Ovary (tissue), 9 donors: ENCODE results near the gene DHRS1. TPM values are rescaled to one million over a fixed set of nuclear protein-coding genes. Genes with fewer than 3 reads are reported as not detected.
A peak's percentile ranks its signal among the peaks of the same experiment; 100 is the strongest.

Experiments
- DNase-seq, 5 donors: peaks; one replicate each; pipeline ENCODE4 v3.0.0-alpha.2; 2019 to 2020
- H3K27ac ChIP-seq, 2 donors: fragments of 200-600 bp; one replicate each; pipeline versions ENCODE4 v1.5.1 to v1.8.0; 2019 to 2022
- H3K27me3 ChIP-seq: fragments of 200-600 bp; one replicate; pipeline ENCODE4 v1.8.0; 2022
- H3K36me3 ChIP-seq: fragments of 200-600 bp; sonication (generic); one replicate; pipeline ENCODE4 v1.5.1; 2019
- H3K4me1 ChIP-seq: one replicate; pipeline ENCODE4 v1.8.1; 2013; ENCODE audit warnings: mild to moderate bottlenecking, moderate library complexity; ENCODE audit not compliant: insufficient read depth
- H3K4me3 ChIP-seq: fragments of 200-600 bp; sonication (generic); one replicate; pipeline ENCODE4 v1.5.1; 2017
- H3K9me3 ChIP-seq, 2 donors: fragments of 200-600 bp in 1 of 2; sonication (generic) in 1 of 2; one replicate each; pipeline versions ENCODE4 v1.5.1 to v1.8.1; 2013 to 2019; ENCODE audit warnings: mild to moderate bottlenecking in 1 of 2, moderate library complexity in 1 of 2
- EP300 ChIP-seq: sonication (generic); formaldehyde crosslinking; IDR thresholded peaks from one replicate; pipeline ENCODE4 v1.6.1; 2017; ENCODE audit warnings: antibody characterized with exemption
- POLR2A ChIP-seq: fragments of 450-650 bp; IDR thresholded peaks from one replicate; pipeline ENCODE4 v1.6.1; 2017; ENCODE audit warnings: antibody characterized with exemption, mild to moderate bottlenecking, moderate library complexity
- WGBS, 3 donors: extraction: QIAGEN DNeasy Blood & Tissue Kit in 1 of 3; methylation state at CpG; one replicate each; pipeline versions ENCODE4 v1.1.5 to v1.1.7; 2013 to 2017; 5-methylcytosine and 5-hydroxymethylcytosine counted together
- intact Hi-C, 4 donors: fragments of 100-400 bp; cut with DNase I; formaldehyde crosslinking; loops; one replicate each; pipeline versions ENCODE4 v1.11.0 to v1.15.1; 2022 to 2023
- polyA plus RNA-seq, 2 donors: library from polyadenylated mRNA; stranded (reverse); fragments of 200-250 nt in 1 of 2; fragments of 350-450 nt in 1 of 2; fragmentation: Illumina TruSeq in 1 of 2; extraction: RNeasy Lipid Tissue Mini Kit (QIAGEN cat#74804) in 1 of 2; gene quantifications; one replicate each; pipeline ENCODE4 v1.2.3, GENCODE V29; 2013 to 2014
- total RNA-seq, 7 donors: library from RNA; depleted of rRNA in 2 of 7; stranded (reverse); fragments of >200 nt in 2 of 7; fragmentation: NEBNext Ultra II Directional in 3 of 7; extraction: Animal tissue kit (Norgen Biotek cat#: 25700) in 3 of 7; gene quantifications; one replicate each; pipeline versions ENCODE4 v1.1.0 to v1.2.4, GENCODE V29; 2016 to 2023
- TF ChIP-seq, protein P1 (sequence below), 3 donors: fragments of 450-650 bp in 2 of 3; fragments of 200-600 bp in 1 of 3; IDR thresholded peaks; one replicate each; pipeline versions ENCODE4 v1.5.1 to v1.8.0; 2016 to 2022; ENCODE audit warnings: antibody characterized with exemption in 3 of 3, mild to moderate bottlenecking in 1 of 3
- donor health status: DM: no; HTN: no; CAD: no; lungs with moderate emphysema.
- donor health status: DM: no; HTN: no; CAD: no.
- donor health status: Bipolar disorder and iron deficiency.
- donor health status: DM: yes; HTN: yes; CAD: no.
- donor health status: DM: no; HTN: no; CAD: no.
- donor health status: DM: yes; HTN: yes; CAD: no.

DHRS1 gene
- total and polyA plus RNA-seq, 9 donors: 12.8 to 35.6 (median 17.9) TPM

DNA sequence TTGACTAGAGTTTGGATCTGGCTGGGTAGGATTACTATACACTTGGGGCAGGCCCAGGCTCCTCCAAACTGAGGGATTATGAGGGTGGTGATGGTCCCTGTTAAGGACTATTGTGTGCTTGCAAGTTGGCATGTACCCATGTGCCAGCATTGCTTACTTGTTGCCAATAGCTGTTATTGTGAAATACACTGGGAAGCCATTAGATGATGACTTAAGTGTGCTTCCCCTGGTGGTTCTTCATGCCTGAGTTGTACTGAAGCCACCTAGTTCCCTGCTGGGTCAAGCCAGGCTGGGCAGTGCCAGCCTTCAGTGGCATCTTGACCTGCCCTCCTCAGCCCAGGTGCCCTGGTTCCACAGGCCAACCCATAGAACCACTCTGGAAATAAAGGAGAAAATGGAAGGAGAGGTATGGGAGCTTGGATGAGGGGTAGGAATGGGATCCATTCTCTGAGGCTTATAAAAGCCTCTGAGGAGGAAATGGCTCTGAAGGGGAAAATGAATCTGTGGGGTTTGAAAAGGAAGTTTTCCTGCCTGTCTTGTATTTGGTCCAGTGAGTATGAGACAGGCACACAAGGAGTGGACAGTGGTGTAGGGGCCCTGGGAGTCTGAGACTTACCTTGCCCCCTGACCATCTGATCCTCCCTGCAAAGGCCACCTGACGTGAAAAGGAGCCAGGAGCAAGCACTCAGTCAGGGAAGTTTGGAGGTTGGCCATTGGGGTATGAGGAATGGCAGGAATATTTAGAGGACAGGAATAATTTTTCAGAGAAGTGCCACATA, 12.4 kb upstream of the DHRS1 start:
- DNase-seq: no peak
- no peaks in the 10 kb centered on the region for H3K36me3 ChIP-seq
- no peaks in the 10 kb centered on the region for H3K9me3 ChIP-seq
- no peaks in the 10 kb centered on the region for H3K27me3 ChIP-seq
- peak overlapping the region; percentile 73 to 85 for H3K27ac ChIP-seq
- intact Hi-C loops: loop anchor here in 1 of 4 donors (5.0 kb wide), 1 partner anchor 70 kb away; the partner anchor contains the start of gene TINF2
- peaks cover 18% of the 10 kb centered on the region for H3K4me1 ChIP-seq
- no peak for TF ChIP-seq EP300
- no peak for TF ChIP-seq POLR2A
- TF ChIP-seq, protein P1, sequence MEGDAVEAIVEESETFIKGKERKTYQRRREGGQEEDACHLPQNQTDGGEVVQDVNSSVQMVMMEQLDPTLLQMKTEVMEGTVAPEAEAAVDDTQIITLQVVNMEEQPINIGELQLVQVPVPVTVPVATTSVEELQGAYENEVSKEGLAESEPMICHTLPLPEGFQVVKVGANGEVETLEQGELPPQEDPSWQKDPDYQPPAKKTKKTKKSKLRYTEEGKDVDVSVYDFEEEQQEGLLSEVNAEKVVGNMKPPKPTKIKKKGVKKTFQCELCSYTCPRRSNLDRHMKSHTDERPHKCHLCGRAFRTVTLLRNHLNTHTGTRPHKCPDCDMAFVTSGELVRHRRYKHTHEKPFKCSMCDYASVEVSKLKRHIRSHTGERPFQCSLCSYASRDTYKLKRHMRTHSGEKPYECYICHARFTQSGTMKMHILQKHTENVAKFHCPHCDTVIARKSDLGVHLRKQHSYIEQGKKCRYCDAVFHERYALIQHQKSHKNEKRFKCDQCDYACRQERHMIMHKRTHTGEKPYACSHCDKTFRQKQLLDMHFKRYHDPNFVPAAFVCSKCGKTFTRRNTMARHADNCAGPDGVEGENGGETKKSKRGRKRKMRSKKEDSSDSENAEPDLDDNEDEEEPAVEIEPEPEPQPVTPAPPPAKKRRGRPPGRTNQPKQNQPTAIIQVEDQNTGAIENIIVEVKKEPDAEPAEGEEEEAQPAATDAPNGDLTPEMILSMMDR (IDR thresholded peaks at IDR 0.05): no peak
- peak overlapping the region; percentile 40 for H3K4me3 ChIP-seq
- 89 to 97% (median 92%) methylated on average over 1 of the region's 1 CpG for WGBS, 3 donors

- WGBS, 3 donors: 0 to 11% (median 2%) methylated on average over 51 to 99 of the region's 99 CpGs
- intact Hi-C loops: loop anchor here in 1 of 4 donors (5.0 kb wide), 1 partner anchor 69 kb away; the partner anchor contains the start of gene TINF2
- H3K4me3 ChIP-seq: peak within 1 kb of the TSS; percentile 40
- no peaks in the 10 kb centered on the region for H3K9me3 ChIP-seq
- peak within 1 kb of the TSS; percentile 73 to 85 for H3K27ac ChIP-seq
- TF ChIP-seq POLR2A: peak; percentile 44
- no peak for TF ChIP-seq EP300
- TF ChIP-seq, protein P1 (IDR thresholded peaks at IDR 0.05): peak; percentile 16 to 42 (median 27)
- no peaks in the 10 kb centered on the region for H3K36me3 ChIP-seq
- no peaks in the 10 kb centered on the region for H3K27me3 ChIP-seq
- DNase-seq: peak; percentile 77 to 86 (median 83)
- H3K4me1 ChIP-seq: peaks cover 12% of the 10 kb centered on the region
These were observed 11.3 kb upstream of the DHRS1 start, which contains the start of gene LTB4R for GRCh38 chr14:24310646-24311604. Gene LTB4R, plus strand, starts transcription at chr14:24311502. Its CDS starts 4,150 bp downstream, at chr14:24315652.

GRCh38 chr14:24310265-24310645, 10.7 kb upstream of the DHRS1 start:
- Histone ChIP-seq H3K9me3 (no peaks in the 10 kb centered on the region), H3K4me1 (peaks cover 12% of the 10 kb centered on the region), H3K4me3 (peak overlapping the region; percentile 40), H3K27me3 (no peaks in the 10 kb centered on the region), H3K36me3 (no peaks in the 10 kb centered on the region), H3K27ac (peak overlapping the region in 1 of 2 donors; percentile 85)
- 19 to 28% (median 20%) methylated on average over 5 of the region's 5 CpGs for WGBS, 3 donors
- DNase-seq: peak in 2 of 5 donors; percentile 55 to 68
- TF ChIP-seq, protein P1 (IDR thresholded peaks at IDR 0.05): no peak
- no peak for TF ChIP-seq EP300
- no peak for TF ChIP-seq POLR2A
- intact Hi-C loops: loop anchor here in 1 of 4 donors (5.0 kb wide), 1 partner anchor 68 kb away; the partner anchor contains the start of gene TINF2
